ENCODE data around the gene NLRP2B. TPM values are rescaled to one million over a fixed set of nuclear protein-coding genes. Genes with fewer than 3 reads are reported as not detected.

Gene NLRP2B
- total and polyA plus RNA-seq, 2 of the 8 experiments (the other 6 are each of a cell fraction or from before 2014, with no cell fraction given), result not detected

DNA sequence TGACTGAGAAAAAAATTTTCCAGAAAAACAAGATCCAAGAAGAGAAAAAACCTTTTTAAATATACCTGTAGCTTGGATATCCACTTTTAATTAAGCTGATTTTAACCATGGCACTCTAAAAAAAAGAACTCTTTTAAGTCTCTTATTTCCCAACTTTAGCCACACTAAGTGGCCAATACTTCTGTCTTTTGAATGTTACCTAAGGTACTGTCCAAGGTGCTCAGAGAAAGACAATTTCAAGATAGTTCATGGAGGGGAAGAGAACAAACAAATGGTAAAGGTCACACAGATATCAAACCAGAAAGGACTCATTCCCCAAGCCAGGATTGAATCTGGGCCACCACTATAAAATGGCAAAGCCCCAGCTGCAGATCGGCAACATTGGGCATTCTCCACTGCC, 10.1 kb downstream of the NLRP2B start:
- Histone ChIP-seq H3K4me2 (ENCODE audit: insufficient read depth in 1 of 2, low read depth in 2 of 2, low read length in 2 of 2) (no peak overlapping the region), H2AK5ac (ENCODE audit: low read depth, low read length) (no peak overlapping the region), H2BK15ac (ENCODE audit: low read length) (no peak overlapping the region), H2BK12ac (ENCODE audit: low read depth, low read length) (no peak overlapping the region), H3K4me1 (replicated peaks in 1 of 4; ENCODE audit: control insufficient read depth in 3 of 4, insufficient read depth in 4 of 4, low read length in 3 of 4) (no peaks in the 10 kb centered on the region), H4K8ac (ENCODE audit: extremely low read depth, insufficient read depth, low read length) (no peak overlapping the region), H4K91ac (replicated peaks; ENCODE audit: insufficient read length, low read length) (no peak overlapping the region), H2BK120ac (replicated peaks; ENCODE audit: low read depth, low read length) (no peak overlapping the region), H3K79me2 (ENCODE audit: control insufficient read depth in 1 of 2, insufficient read depth in 2 of 2, low read length in 2 of 2) (no peaks in the 10 kb centered on the region), H2AFZ (ENCODE audit: low read length) (no peak overlapping the region), H3K9me3 (ENCODE audit: insufficient read depth in 2 of 2, low read depth in 1 of 2, low read length in 1 of 2) (no peaks in the 10 kb centered on the region), H4K20me1 (replicated peaks in 1 of 2; ENCODE audit: control insufficient read depth in 1 of 2, insufficient read depth in 2 of 2, low read length in 2 of 2) (no peaks in the 10 kb centered on the region), H3K4ac (replicated peaks; ENCODE audit: insufficient read length, low read depth, low read length) (no peak overlapping the region), H3K79me1 (ENCODE audit: low read depth, low read length) (no peaks in the 10 kb centered on the region), H3K14ac (ENCODE audit: insufficient read length) (no peak overlapping the region), H3K36me3 (ENCODE audit: control insufficient read depth in 2 of 4, insufficient read depth in 4 of 4, low read length in 3 of 4) (no peaks in the 10 kb centered on the region), H3K27me3 (replicated peaks in 1 of 4; ENCODE audit: control insufficient read depth in 3 of 4, extremely low read depth in 1 of 4, insufficient read depth in 3 of 4, low read length in 3 of 4) (no peaks in the 10 kb centered on the region), H3K18ac (ENCODE audit: extremely low read depth, low read length) (no peak overlapping the region), H3K23me2 (ENCODE audit: low read depth, low read length) (no peaks in the 10 kb centered on the region), H2BK20ac (ENCODE audit: low read length) (no peak overlapping the region), H2BK5ac (ENCODE audit: low read depth, low read length) (no peak overlapping the region), H3K4me3 (ENCODE audit: extremely low read depth in 1 of 4, insufficient read depth in 2 of 4, low read depth in 3 of 4, low read length in 4 of 4) (no peak overlapping the region), H3K56ac (replicated peaks; ENCODE audit: insufficient read length, low read depth, low read length) (no peak overlapping the region), H3K23ac (ENCODE audit: insufficient read length) (no peak overlapping the region), H3K27ac (ENCODE audit: low read depth, low read length) (no peak overlapping the region), H4K5ac (ENCODE audit: insufficient read length, low read depth, low read length) (no peak overlapping the region), H3K9ac (replicated peaks in 1 of 4; ENCODE audit: extremely low read depth in 1 of 4, low read depth in 3 of 4, low read length in 3 of 4) (no peak overlapping the region)
- no peak for FAIRE-seq
- no peak for DNase-seq (ENCODE audit: low read depth in 1 of 2, low spot score in 2 of 2)
- TF ChIP-seq TAF1 (IDR thresholded peaks at IDR 0.05; ENCODE audit: low read depth, low read length), result no peak
- ChIA-PET CTCF (ENCODE audit: partially characterized antibody) (interaction anchor here (1.0 kb wide), 1 partner anchor 9 kb away, joined by 3 read pairs; no protein-coding TSS in a partner anchor), POLR2A (ENCODE audit: partially characterized antibody) (no interaction called here)
- 90% methylated on average over 1 of the region's 1 CpG; no CpG with 5 or more reads in 1 of the 2 experiments for WGBS, 2 experiments (ENCODE audit: extremely low coverage in 1 of 2, insufficient coverage in 1 of 2, insufficient read length in 1 of 2, insufficient replicate concordance in 2 of 2, low coverage in 1 of 2, low lambda C conversion rate in 2 of 2, missing lambda C conversion rate in 1 of 2)

All from H1 (cell line).